Esophagus squamous epithelium (tissue), 4 donors: ENCODE data around the gene ZNF490.

Source experiments
- POLR2A ChIP-seq, 4 donors: fragments of 450-650 bp; IDR thresholded peaks; one replicate each; pipeline ENCODE4 v1.6.1; 2017; ENCODE audit warnings: antibody characterized with exemption in 4 of 4, mild to moderate bottlenecking in 4 of 4, moderate library complexity in 3 of 4
- TF ChIP-seq, protein P1 (sequence below), 6 experiments: fragments of 450-650 bp in 4 of 6; fragments of 200-600 bp in 2 of 6; sonication (generic) in 2 of 6; IDR thresholded peaks; one replicate each; pipeline ENCODE4 v1.5.1; 2016 to 2019; ENCODE audit warnings: antibody characterized with exemption in 6 of 6, mild to moderate bottlenecking in 4 of 6, moderate library complexity in 4 of 6

DNA sequence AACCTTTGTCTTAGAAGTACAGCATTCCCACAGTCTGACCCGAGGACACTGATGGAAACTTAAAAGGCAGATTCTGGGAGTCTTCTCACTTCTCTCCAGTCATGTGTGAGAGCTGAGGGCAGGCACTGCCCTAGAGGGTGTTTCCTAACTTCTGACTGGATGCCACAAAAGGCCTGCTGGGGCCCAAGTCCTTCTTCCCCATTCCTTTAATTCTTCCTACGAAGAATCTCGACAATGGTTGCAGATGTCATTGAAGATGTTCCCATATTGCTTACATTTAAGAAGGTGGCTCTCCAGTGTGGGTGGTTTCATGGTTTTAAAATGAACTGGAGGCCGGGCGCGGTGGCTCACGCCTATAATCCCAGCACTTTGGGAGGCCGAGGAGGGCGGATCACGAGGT lies 32.0 kb downstream of the ZNF490 start:
- TF ChIP-seq, protein P1, sequence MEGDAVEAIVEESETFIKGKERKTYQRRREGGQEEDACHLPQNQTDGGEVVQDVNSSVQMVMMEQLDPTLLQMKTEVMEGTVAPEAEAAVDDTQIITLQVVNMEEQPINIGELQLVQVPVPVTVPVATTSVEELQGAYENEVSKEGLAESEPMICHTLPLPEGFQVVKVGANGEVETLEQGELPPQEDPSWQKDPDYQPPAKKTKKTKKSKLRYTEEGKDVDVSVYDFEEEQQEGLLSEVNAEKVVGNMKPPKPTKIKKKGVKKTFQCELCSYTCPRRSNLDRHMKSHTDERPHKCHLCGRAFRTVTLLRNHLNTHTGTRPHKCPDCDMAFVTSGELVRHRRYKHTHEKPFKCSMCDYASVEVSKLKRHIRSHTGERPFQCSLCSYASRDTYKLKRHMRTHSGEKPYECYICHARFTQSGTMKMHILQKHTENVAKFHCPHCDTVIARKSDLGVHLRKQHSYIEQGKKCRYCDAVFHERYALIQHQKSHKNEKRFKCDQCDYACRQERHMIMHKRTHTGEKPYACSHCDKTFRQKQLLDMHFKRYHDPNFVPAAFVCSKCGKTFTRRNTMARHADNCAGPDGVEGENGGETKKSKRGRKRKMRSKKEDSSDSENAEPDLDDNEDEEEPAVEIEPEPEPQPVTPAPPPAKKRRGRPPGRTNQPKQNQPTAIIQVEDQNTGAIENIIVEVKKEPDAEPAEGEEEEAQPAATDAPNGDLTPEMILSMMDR (IDR thresholded peaks at IDR 0.05) = no peak
- TF ChIP-seq POLR2A (IDR thresholded peaks at IDR 0.05) = no peak
